GM13976 (cell line): ENCODE measurements around the gene CALHM3.
"Not testable (repeated sequence)": the region's sequence is repeated elsewhere in the genome, so short reads cannot be mapped to it uniquely, and the experiment has no call there.

Experiments used
- DNase-seq: peaks from one replicate; pipeline ENCODE4 v3.0.0; 2012; ENCODE audit warnings: low spot score
- CTCF ChIP-seq: IDR thresholded peaks from 2 replicates; pipeline ENCODE4 v1.5.1; 2012; ENCODE audit warnings: borderline replicate concordance, mild to moderate bottlenecking; ENCODE audit not compliant: insufficient read depth; ENCODE audit errors: extremely low read depth, missing control alignments, control extremely low read depth
- in situ Hi-C: fragments of 300-500 bp; cut with MboI; formaldehyde crosslinking; loops from one replicate; pipeline ENCODE4 v1.12.0; 2022; ENCODE audit warnings: low sequenced_read_pairs, mixed read lengths, inconsistent platforms; ENCODE audit not compliant: unreplicated experiment

Gene CALHM3

GRCh38 chr10:103487410-103487708, 8.3 kb upstream of the CALHM3 start:
- no peak for DNase-seq
- TF ChIP-seq CTCF, result no peak
- in situ Hi-C loops, result loop anchor here (5.0 kb wide), 1 partner anchor 70 kb away; no protein-coding TSS in a partner anchor

GRCh38 chr10:103486635-103487409, 7.8 kb upstream of the CALHM3 start:
- in situ Hi-C loops, result loop anchor here (5.0 kb wide), 1 partner anchor 70 kb away; no protein-coding TSS in a partner anchor
- DNase-seq, result not testable (repeated sequence)

- DNase-seq, result peak; percentile 78
- peak; percentile 63 for TF ChIP-seq CTCF
- in situ Hi-C loops, result no loop called here
Measured at GRCh38 chr10:103481974-103482531, 3.0 kb upstream of the CALHM3 start.

GRCh38 chr10:103480521-103480920, 1.5 kb upstream of the CALHM3 start:
- TF ChIP-seq CTCF, result no peak
- DNase-seq, result no peak
- in situ Hi-C loops, result no loop called here

GRCh38 chr10:103478671-103479070, 369 bp downstream of the CALHM3 start:
- no peak for DNase-seq
- no peak for TF ChIP-seq CTCF
- in situ Hi-C loops, result no loop called here

- DNase-seq, result peak; percentile 83
- TF ChIP-seq CTCF, result peak; percentile 61
- in situ Hi-C loops, result no loop called here
Measured at GRCh38 chr10:103476046-103476768, 2.8 kb downstream of the CALHM3 start.

GRCh38 chr10:103475437-103475836, 3.6 kb downstream of the CALHM3 start:
- in situ Hi-C loops, result no loop called here
- no peak for TF ChIP-seq CTCF
- no peak for DNase-seq
